KMS-11 (cell line): ENCODE measurements around the gene RNF43.

Experiments
- H2AFZ ChIP-seq: fragments of 200-600 bp; sonication (generic); 2 replicates; pipeline ENCODE4 v1.6.1; 2016; ENCODE audit warnings: antibody characterized with exemption, mixed run types, low read depth
- H3K27ac ChIP-seq: fragments of 200-600 bp; sonication (generic); 2 replicates; pipeline ENCODE4 v1.6.1; 2016; ENCODE audit warnings: mild to moderate bottlenecking, mixed run types
- H3K27me3 ChIP-seq: fragments of 200-600 bp; sonication (generic); 2 replicates; pipeline ENCODE4 v1.6.1; 2017; ENCODE audit warnings: mild to moderate bottlenecking, low read depth, mixed run types, moderate library complexity; ENCODE audit not compliant: insufficient read depth
- H3K36me3 ChIP-seq: fragments of 200-600 bp; sonication (generic); 2 replicates; pipeline ENCODE4 v1.6.1; 2017; ENCODE audit warnings: mild to moderate bottlenecking, mixed run types; ENCODE audit not compliant: insufficient read depth
- H3K4me1 ChIP-seq: fragments of 200-600 bp; sonication (generic); 2 replicates; pipeline ENCODE4 v1.6.1; 2016; ENCODE audit warnings: mild to moderate bottlenecking, low read depth, mixed run types; ENCODE audit not compliant: poor library complexity, severe bottlenecking
- H3K4me2 ChIP-seq: fragments of 200-600 bp; sonication (generic); 2 replicates; pipeline ENCODE4 v1.7.0; 2016; ENCODE audit warnings: mild to moderate bottlenecking, mixed run types
- H3K4me3 ChIP-seq: fragments of 200-600 bp; sonication (generic); IDR thresholded peaks from 2 replicates; pipeline ENCODE4 v1.6.1; 2017; ENCODE audit warnings: low read depth, low read length, mixed read lengths; ENCODE audit not compliant: insufficient read depth
- H3K79me2 ChIP-seq: fragments of 200-600 bp; sonication (generic); 2 replicates; pipeline ENCODE4 v1.6.1; 2016; ENCODE audit warnings: low read depth, mixed run types; ENCODE audit not compliant: insufficient read depth
- H3K9ac ChIP-seq: fragments of 200-600 bp; sonication (generic); 2 replicates; pipeline ENCODE4 v1.6.1; 2016; ENCODE audit warnings: mild to moderate bottlenecking, mixed run types
- H4K20me1 ChIP-seq: fragments of 200-600 bp; sonication (generic); 2 replicates; pipeline ENCODE4 v1.6.1; 2016; ENCODE audit warnings: mild to moderate bottlenecking, mixed run types; ENCODE audit not compliant: insufficient read depth
- TF ChIP-seq, protein P1 (sequence below): fragments of 200-600 bp; sonication (generic); conservative IDR thresholded peaks from 2 replicates; pipeline ENCODE4 v1.6.1; 2017; ENCODE audit warnings: low read depth, mild to moderate bottlenecking, antibody characterized with exemption, low read length, moderate library complexity, mixed read lengths

The RNF43 gene

GRCh38 chr17:58387834-58388233 lies 29.5 kb downstream of the RNF43 start:
- H3K4me3 ChIP-seq, result no peak overlapping the region
- H3K4me1 ChIP-seq, result peaks cover 26% of the 10 kb centered on the region
- no peaks in the 10 kb centered on the region for H3K27me3 ChIP-seq
- no peaks in the 10 kb centered on the region for H4K20me1 ChIP-seq
- no peak overlapping the region for H3K4me2 ChIP-seq
- no peak overlapping the region for H3K9ac ChIP-seq
- no peak overlapping the region for H2AFZ ChIP-seq
- H3K36me3 ChIP-seq, result no peaks in the 10 kb centered on the region
- TF ChIP-seq, protein P1, sequence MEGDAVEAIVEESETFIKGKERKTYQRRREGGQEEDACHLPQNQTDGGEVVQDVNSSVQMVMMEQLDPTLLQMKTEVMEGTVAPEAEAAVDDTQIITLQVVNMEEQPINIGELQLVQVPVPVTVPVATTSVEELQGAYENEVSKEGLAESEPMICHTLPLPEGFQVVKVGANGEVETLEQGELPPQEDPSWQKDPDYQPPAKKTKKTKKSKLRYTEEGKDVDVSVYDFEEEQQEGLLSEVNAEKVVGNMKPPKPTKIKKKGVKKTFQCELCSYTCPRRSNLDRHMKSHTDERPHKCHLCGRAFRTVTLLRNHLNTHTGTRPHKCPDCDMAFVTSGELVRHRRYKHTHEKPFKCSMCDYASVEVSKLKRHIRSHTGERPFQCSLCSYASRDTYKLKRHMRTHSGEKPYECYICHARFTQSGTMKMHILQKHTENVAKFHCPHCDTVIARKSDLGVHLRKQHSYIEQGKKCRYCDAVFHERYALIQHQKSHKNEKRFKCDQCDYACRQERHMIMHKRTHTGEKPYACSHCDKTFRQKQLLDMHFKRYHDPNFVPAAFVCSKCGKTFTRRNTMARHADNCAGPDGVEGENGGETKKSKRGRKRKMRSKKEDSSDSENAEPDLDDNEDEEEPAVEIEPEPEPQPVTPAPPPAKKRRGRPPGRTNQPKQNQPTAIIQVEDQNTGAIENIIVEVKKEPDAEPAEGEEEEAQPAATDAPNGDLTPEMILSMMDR, result no peak
- no peaks in the 10 kb centered on the region for H3K79me2 ChIP-seq
- H3K27ac ChIP-seq, result no peak overlapping the region

GRCh38 chr17:58386708-58387107 lies 30.6 kb downstream of the RNF43 start:
- no peaks in the 10 kb centered on the region for H3K79me2 ChIP-seq
- H3K36me3 ChIP-seq, result no peaks in the 10 kb centered on the region
- no peaks in the 10 kb centered on the region for H4K20me1 ChIP-seq
- no peaks in the 10 kb centered on the region for H3K27me3 ChIP-seq
- TF ChIP-seq, protein P1, result no peak
- H3K4me2 ChIP-seq, result no peak overlapping the region
- H3K4me1 ChIP-seq, result peaks cover 37% of the 10 kb centered on the region
- H3K9ac ChIP-seq, result no peak overlapping the region
- no peak overlapping the region for H3K27ac ChIP-seq
- H2AFZ ChIP-seq, result no peak overlapping the region
- H3K4me3 ChIP-seq, result no peak overlapping the region

DNA sequence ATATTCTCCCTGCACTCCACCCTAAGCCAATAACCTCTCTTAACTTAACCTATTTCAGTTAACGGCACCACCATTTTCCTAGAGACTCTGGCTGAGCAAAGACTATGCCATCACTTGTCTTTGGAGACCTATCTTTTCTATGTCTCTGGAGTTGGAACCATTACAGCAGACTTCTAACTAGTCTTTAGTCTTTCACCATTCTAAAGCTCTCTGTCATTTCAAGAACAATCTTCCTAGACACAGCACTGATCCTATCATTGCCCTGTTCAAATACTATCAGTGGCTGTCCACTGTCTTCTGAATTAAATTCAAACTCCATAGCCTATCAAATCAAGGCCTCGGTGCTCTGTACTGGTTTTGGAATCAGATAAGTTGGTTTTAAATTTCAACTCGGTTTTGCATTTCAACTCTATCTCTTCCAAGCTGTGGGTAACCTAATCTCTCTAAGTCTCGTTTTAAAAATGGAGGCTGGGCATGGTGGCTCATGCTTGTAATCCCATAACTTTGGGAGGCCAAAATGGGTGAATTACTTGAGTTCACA lies 31.9 kb downstream of the RNF43 start:
- Histone ChIP-seq H3K4me2 (no peak overlapping the region), H3K79me2 (no peaks in the 10 kb centered on the region), H3K27me3 (no peaks in the 10 kb centered on the region), H2AFZ (no peak overlapping the region), H3K9ac (no peak overlapping the region), H3K36me3 (no peaks in the 10 kb centered on the region), H4K20me1 (no peaks in the 10 kb centered on the region), H3K4me3 (no peak overlapping the region), H3K27ac (no peak overlapping the region), H3K4me1 (peaks cover 45% of the 10 kb centered on the region)
- TF ChIP-seq, protein P1, result no peak

DNA sequence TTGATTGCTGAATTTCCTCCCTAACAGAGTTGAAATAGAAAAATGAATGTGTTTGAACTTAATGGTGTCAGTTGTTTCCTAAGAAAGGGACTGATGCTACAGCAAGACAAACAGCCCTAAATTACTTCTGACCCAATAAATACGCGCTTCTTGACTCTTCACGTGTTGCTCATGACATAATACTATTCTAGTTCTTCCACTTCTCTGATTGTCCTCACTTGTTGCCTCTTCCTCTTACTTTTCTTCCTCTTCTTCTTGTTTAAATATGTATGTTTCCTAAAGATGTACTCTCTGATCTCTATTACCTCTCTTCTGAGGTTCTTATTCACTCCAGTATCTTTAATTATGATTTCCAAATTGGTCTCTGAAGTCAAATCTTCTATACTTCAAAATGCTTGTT lies 32.4 kb downstream of the RNF43 start:
- Histone ChIP-seq H2AFZ (no peak overlapping the region), H3K9ac (no peak overlapping the region), H4K20me1 (no peaks in the 10 kb centered on the region), H3K4me1 (peaks cover 45% of the 10 kb centered on the region), H3K4me3 (no peak overlapping the region), H3K27me3 (no peaks in the 10 kb centered on the region), H3K79me2 (no peaks in the 10 kb centered on the region), H3K36me3 (no peaks in the 10 kb centered on the region), H3K4me2 (no peak overlapping the region), H3K27ac (no peak overlapping the region)
- TF ChIP-seq, protein P1, result no peak
